ENCODE measurements around the gene HAPLN3.

The HAPLN3 gene

GRCh38 chr15:88866295-88866881 is 29.0 kb downstream of the HAPLN3 start:
- in situ Hi-C loops (cut with MboI; ENCODE audit: low sequenced_read_pairs), result no loop called here

GRCh38 chr15:88865498-88866099 is 29.7 kb downstream of the HAPLN3 start:
- in situ Hi-C loops (cut with MboI; ENCODE audit: low sequenced_read_pairs), result no loop called here

GRCh38 chr15:88864861-88865497 is 30.4 kb downstream of the HAPLN3 start:
- in situ Hi-C loops (cut with MboI; ENCODE audit: low sequenced_read_pairs), result no loop called here

GRCh38 chr15:88863412-88863811 is 31.9 kb downstream of the HAPLN3 start:
- in situ Hi-C loops (cut with MboI; ENCODE audit: low sequenced_read_pairs), result no loop called here

GRCh38 chr15:88860212-88860611 is 35.1 kb downstream of the HAPLN3 start:
- in situ Hi-C loops (cut with MboI; ENCODE audit: low sequenced_read_pairs), result no loop called here

- in situ Hi-C loops (cut with MboI; ENCODE audit: low sequenced_read_pairs), result no loop called here
Measured at GRCh38 chr15:88859550-88859949, 35.8 kb downstream of the HAPLN3 start.

GRCh38 chr15:88858934-88859333 is 36.4 kb downstream of the HAPLN3 start:
- in situ Hi-C loops (cut with MboI; ENCODE audit: low sequenced_read_pairs), result no loop called here

- in situ Hi-C loops (cut with MboI; ENCODE audit: low sequenced_read_pairs), result no loop called here
Measured at GRCh38 chr15:88852476-88852875, 42.9 kb downstream of the HAPLN3 start.

- in situ Hi-C loops (cut with MboI; ENCODE audit: low sequenced_read_pairs), result no loop called here
Measured at GRCh38 chr15:88849376-88850072, 45.8 kb downstream of the HAPLN3 start.

- in situ Hi-C loops (cut with MboI; ENCODE audit: low sequenced_read_pairs), result no loop called here
Measured at GRCh38 chr15:88848203-88848602, 47.1 kb downstream of the HAPLN3 start.

- in situ Hi-C loops (cut with MboI; ENCODE audit: low sequenced_read_pairs), result no loop called here
Measured at GRCh38 chr15:88847144-88847543, 48.2 kb downstream of the HAPLN3 start.

- in situ Hi-C loops (cut with MboI; ENCODE audit: low sequenced_read_pairs), result no loop called here
Measured at GRCh38 chr15:88845616-88846015, 49.7 kb downstream of the HAPLN3 start.

- in situ Hi-C loops (cut with MboI; ENCODE audit: low sequenced_read_pairs), result no loop called here
Measured at GRCh38 chr15:88844749-88845386, 50.5 kb downstream of the HAPLN3 start.

- in situ Hi-C loops (cut with MboI; ENCODE audit: low sequenced_read_pairs), result no loop called here
Measured at GRCh38 chr15:88843334-88843733, 52.0 kb downstream of the HAPLN3 start.

- in situ Hi-C loops (cut with MboI; ENCODE audit: low sequenced_read_pairs), result no loop called here
Measured at GRCh38 chr15:88842156-88842555, 53.2 kb downstream of the HAPLN3 start.

- in situ Hi-C loops (cut with MboI; ENCODE audit: low sequenced_read_pairs), result no loop called here
Measured at GRCh38 chr15:88841236-88841635, 54.1 kb downstream of the HAPLN3 start.

GRCh38 chr15:88839961-88840360 is 55.4 kb downstream of the HAPLN3 start:
- in situ Hi-C loops (cut with MboI; ENCODE audit: low sequenced_read_pairs), result no loop called here

GRCh38 chr15:88839146-88839545 is 56.2 kb downstream of the HAPLN3 start:
- in situ Hi-C loops (cut with MboI; ENCODE audit: low sequenced_read_pairs), result no loop called here

GRCh38 chr15:88838667-88839066 is 56.7 kb downstream of the HAPLN3 start:
- in situ Hi-C loops (cut with MboI; ENCODE audit: low sequenced_read_pairs), result no loop called here

- in situ Hi-C loops (cut with MboI; ENCODE audit: low sequenced_read_pairs), result no loop called here
Measured at GRCh38 chr15:88835646-88836045, 59.7 kb downstream of the HAPLN3 start.

- in situ Hi-C loops (cut with MboI; ENCODE audit: low sequenced_read_pairs), result no loop called here
Measured at GRCh38 chr15:88835119-88835518, 60.2 kb downstream of the HAPLN3 start.

Measured in HL-60/S4 (cell line).